ENCODE results near the gene PPP2R2C. TPM values are rescaled to one million over a fixed set of nuclear protein-coding genes. Genes with fewer than 3 reads are reported as not detected.

The PPP2R2C gene
- total and polyA plus RNA-seq, 9 of the 15 experiments (the other 6 are each of a cell fraction or from before 2014, with no cell fraction given), result 0.04 to 0.06 TPM; not detected in 7

DNA sequence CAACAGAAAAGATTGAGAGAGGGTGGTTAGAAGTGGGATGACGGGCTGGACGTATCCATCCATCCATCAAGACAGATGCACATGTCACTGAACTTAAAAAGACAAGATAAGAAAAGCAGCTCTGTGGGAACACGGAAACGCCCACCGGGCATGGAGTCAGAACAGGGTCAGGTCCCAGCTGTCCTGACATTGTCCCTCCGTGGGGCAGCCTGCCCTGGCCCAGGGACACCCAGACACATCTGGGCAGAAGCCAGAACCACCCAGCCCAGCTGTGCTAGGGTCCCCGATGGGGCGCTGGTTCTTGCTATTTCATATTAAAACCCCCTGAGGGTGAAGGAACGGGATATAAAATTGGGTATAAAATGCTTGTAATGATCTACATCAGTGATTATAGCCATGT, 88.5 kb downstream of the PPP2R2C start:
- Histone ChIP-seq H3K36me3 (ENCODE audit: control insufficient read depth, insufficient read depth, low read length) (no peaks in the 10 kb centered on the region), H4K20me1 (replicated peaks; ENCODE audit: control insufficient read depth, insufficient read depth, low read length) (no peaks in the 10 kb centered on the region), H3K4me2 (ENCODE audit: insufficient read depth, low read length) (no peak overlapping the region), H3K9me1 (ENCODE audit: control insufficient read depth, insufficient read depth, low read length) (peaks cover 3% of the 10 kb centered on the region), H3K9ac (ENCODE audit: insufficient read depth in 1 of 2, low read depth in 2 of 2, low read length in 2 of 2) (no peak overlapping the region), H3K4me1 (replicated peaks in 1 of 2; ENCODE audit: control insufficient read depth in 2 of 2, insufficient read depth in 2 of 2, low read length in 2 of 2) (peaks cover 0 to 3% of the 10 kb centered on the region in 2 experiments; a peak in 2 of 5 replicates), H3K27me3 (ENCODE audit: control insufficient read depth in 2 of 2, insufficient read depth in 2 of 2, low read length in 2 of 2) (peaks cover 5 to 41% of the 10 kb centered on the region in 2 experiments; a peak in 4 of 5 replicates), H2AFZ (ENCODE audit: low read depth, low read length) (no peak overlapping the region), H3K79me2 (ENCODE audit: control insufficient read depth, insufficient read depth, low read length) (no peaks in the 10 kb centered on the region), H3K27ac (ENCODE audit: extremely low read depth, low read depth, low read length) (no peak overlapping the region), H3K4me3 (no peak overlapping the region), H3K9me3 (replicated peaks; ENCODE audit: control insufficient read depth, insufficient read depth, low read depth, low read length) (no peaks in the 10 kb centered on the region)
- 0% methylated on average over 9 of the region's 9 CpGs for WGBS (ENCODE audit: insufficient coverage, low coverage, missing lambda C conversion rate)
- CTCF ChIA-PET (ENCODE audit: low intra/inter-chr PET ratio), result no interaction called here
- no TSS peak for BruUV-seq (replicated peaks)
- ATAC-seq, result no peak
- POLR2A ChIA-PET, result no interaction called here
- FAIRE-seq, result no peak
- TF ChIP-seq CHCHD3 (CRISPR knock-in tag; IDR thresholded peaks at IDR 0.05) (no peak), KLF1 (tag; IDR thresholded peaks at IDR 0.05) (no peak), PML (IDR thresholded peaks at IDR 0.05; ENCODE audit: low read length) (no peak), THRAP3 (IDR thresholded peaks at IDR 0.05; ENCODE audit: borderline replicate concordance) (no peak), ASH1L (IDR thresholded peaks at IDR 0.05; ENCODE audit: borderline replicate concordance, low read depth, partially characterized antibody) (no peak), TCF7 (IDR thresholded peaks at IDR 0.05; ENCODE audit: borderline replicate concordance) (no peak), NCOA2 (IDR thresholded peaks at IDR 0.05; ENCODE audit: partially characterized antibody in 2 of 2) (no peak), NFXL1 (CRISPR knock-in tag; IDR thresholded peaks at IDR 0.05) (no peak), NR4A1 (CRISPR knock-in tag; IDR thresholded peaks at IDR 0.05) (no peak), NR4A1 (tag; IDR thresholded peaks at IDR 0.05) (no peak)
- TF ChIP-seq, protein P1, sequence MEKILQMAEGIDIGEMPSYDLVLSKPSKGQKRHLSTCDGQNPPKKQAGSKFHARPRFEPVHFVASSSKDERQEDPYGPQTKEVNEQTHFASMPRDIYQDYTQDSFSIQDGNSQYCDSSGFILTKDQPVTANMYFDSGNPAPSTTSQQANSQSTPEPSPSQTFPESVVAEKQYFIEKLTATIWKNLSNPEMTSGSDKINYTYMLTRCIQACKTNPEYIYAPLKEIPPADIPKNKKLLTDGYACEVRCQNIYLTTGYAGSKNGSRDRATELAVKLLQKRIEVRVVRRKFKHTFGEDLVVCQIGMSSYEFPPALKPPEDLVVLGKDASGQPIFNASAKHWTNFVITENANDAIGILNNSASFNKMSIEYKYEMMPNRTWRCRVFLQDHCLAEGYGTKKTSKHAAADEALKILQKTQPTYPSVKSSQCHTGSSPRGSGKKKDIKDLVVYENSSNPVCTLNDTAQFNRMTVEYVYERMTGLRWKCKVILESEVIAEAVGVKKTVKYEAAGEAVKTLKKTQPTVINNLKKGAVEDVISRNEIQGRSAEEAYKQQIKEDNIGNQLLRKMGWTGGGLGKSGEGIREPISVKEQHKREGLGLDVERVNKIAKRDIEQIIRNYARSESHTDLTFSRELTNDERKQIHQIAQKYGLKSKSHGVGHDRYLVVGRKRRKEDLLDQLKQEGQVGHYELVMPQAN (IDR thresholded peaks at IDR 0.05; ENCODE audit: borderline replicate concordance), result no peak
- TF ChIP-seq, protein P2, sequence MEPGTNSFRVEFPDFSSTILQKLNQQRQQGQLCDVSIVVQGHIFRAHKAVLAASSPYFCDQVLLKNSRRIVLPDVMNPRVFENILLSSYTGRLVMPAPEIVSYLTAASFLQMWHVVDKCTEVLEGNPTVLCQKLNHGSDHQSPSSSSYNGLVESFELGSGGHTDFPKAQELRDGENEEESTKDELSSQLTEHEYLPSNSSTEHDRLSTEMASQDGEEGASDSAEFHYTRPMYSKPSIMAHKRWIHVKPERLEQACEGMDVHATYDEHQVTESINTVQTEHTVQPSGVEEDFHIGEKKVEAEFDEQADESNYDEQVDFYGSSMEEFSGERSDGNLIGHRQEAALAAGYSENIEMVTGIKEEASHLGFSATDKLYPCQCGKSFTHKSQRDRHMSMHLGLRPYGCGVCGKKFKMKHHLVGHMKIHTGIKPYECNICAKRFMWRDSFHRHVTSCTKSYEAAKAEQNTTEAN (CRISPR knock-in tag; IDR thresholded peaks at IDR 0.05), result no peak
- TF ChIP-seq, protein P3, sequence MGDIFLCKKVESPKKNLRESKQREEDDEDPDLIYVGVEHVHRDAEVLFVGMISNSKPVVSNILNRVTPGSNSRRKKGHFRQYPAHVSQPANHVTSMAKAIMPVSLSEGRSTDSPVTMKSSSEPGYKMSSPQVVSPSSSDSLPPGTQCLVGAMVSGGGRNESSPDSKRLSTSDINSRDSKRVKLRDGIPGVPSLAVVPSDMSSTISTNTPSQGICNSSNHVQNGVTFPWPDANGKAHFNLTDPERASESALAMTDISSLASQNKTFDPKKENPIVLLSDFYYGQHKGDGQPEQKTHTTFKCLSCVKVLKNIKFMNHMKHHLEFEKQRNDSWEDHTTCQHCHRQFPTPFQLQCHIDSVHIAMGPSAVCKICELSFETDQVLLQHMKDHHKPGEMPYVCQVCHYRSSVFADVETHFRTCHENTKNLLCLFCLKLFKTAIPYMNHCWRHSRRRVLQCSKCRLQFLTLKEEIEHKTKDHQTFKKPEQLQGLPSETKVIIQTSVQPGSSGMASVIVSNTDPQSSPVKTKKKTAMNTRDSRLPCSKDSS (IDR thresholded peaks at IDR 0.05; ENCODE audit: low read depth, partially characterized antibody), result no peak
- TF ChIP-seq, protein P4, sequence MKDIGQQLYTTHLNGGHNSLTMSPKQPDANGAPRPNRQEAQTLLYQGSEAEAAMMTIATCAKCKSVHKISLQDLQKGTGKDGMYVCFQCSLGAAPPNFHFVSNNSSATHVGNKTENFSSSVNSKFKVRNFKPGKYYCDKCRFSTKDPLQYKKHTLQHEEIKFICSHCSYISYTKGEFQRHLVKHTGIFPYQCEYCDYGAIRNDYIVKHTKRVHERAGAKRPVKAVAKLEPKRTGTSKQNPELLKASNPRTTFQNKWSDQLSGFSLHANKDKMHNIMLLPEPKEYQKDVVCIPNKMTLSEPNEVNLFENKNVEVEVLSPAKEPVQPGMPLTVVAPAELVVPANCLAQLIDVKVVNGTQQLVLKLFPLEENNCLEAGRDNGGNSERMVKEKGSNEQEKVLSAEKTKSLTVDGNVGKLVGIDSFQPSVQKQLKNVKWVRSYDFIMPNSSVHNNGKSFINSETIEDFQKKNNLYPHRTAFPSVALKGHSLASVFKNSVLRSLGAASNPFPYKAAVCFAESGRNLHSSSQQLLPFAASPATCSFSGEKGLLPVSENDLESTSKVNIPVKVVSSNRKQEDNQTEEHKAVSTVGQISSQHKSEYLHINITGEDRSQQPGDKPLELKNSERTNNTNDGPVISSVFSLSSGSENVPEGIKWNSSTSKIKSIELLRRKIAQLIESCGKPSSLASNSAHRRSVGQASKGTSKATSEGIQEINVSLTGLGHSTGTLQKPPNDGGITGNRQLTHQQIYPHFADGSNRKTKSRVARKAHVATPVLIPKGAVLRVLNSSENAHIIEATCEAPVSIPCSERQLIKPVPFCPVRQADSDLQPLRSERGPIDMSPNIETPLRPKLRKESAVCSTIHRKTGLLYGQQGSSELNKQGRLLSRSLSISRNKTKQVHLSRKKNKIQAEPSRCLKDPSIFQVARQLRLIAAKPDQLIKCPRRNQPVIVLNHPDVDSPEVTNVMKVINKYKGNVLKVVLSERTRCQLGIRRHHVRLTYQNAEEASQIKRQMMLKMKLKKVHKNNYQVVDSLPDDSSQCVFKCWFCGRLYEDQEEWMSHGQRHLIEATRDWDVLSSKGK (CRISPR knock-in tag; IDR thresholded peaks at IDR 0.05), result no peak
- no peak for DNase-seq (ENCODE audit: extremely low read depth in 1 of 4, low spot score in 3 of 4)
- in situ Hi-C loops (cut with MboI), result no loop called here
- intact Hi-C loops (cut with micrococcal nuclease), result no loop called here
